GM12891 (cell line): ENCODE measurements around the gene PRUNE2.

Experiments used
- PAX5 ChIP-seq: IDR thresholded peaks from 2 replicates; pipeline ENCODE4 v1.6.1; 2011; ENCODE audit warnings: low read length, moderate library complexity, mild to moderate bottlenecking; ENCODE audit not compliant: insufficient read depth, severe bottlenecking
- POLR2A ChIP-seq: IDR thresholded peaks from 2 replicates; pipeline ENCODE4 v1.6.1; 2011; ENCODE audit warnings: low read depth, low read length, control low read depth
- POLR2AphosphoS5 ChIP-seq: IDR thresholded peaks from 2 replicates; pipeline ENCODE4 v1.6.1; 2011; ENCODE audit warnings: low read depth, low read length, control low read depth
- POU2F2 ChIP-seq: IDR thresholded peaks from 2 replicates; pipeline ENCODE4 v1.6.1; 2011; ENCODE audit warnings: low read depth, mild to moderate bottlenecking, control low read depth, low read length, moderate library complexity
- SPI1 ChIP-seq: IDR thresholded peaks from 2 replicates; pipeline ENCODE4 v1.6.1; 2011; ENCODE audit warnings: low read depth, low read length, control low read depth
- TAF1 ChIP-seq: IDR thresholded peaks from 2 replicates; pipeline ENCODE4 v1.6.1; 2011; ENCODE audit warnings: low read depth, low read length, control low read depth

DNA sequence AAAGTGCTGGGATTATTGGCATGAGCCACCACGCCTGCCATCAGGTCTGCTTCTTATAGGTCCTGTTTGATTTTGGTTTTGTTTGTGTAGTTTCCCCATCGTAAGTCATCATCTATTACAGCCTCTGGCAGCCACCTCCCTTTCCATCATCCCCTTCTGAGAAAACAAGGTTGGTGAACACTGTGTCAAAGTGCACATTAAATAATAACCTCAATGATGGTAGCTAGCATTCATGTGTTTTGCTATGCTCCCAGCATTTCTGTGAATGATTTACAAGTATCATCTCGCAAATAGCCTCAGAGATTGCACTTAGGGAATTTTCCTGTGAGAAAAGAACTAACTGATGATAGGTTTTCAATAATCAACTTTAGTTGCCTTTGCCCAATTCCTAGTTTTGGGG is 9.9 kb downstream of the PRUNE2 start:
- TF ChIP-seq POLR2AphosphoS5: no peak
- no peak for TF ChIP-seq POU2F2
- no peak for TF ChIP-seq POLR2A
- no peak for TF ChIP-seq PAX5
- no peak for TF ChIP-seq TAF1
- TF ChIP-seq SPI1: no peak
